C4-2B (cell line): ENCODE results near the gene TIA1.
"Not testable (repeated sequence)": the region's sequence is repeated elsewhere in the genome, so short reads cannot be mapped to it uniquely, and the experiment has no call there.

Source experiments
- H3K27ac ChIP-seq: fragments of 450-650 bp; 2 replicates; pipeline ENCODE4 v1.5.1; 2017
- CTCF ChIP-seq: fragments of 450-650 bp; conservative IDR thresholded peaks from 2 replicates; pipeline ENCODE4 v1.5.1; 2017; ENCODE audit warnings: mild to moderate bottlenecking
- ZFX ChIP-seq: fragments of 450-650 bp; IDR thresholded peaks from 2 replicates; pipeline ENCODE4 v1.6.1; 2017

Gene TIA1

DNA sequence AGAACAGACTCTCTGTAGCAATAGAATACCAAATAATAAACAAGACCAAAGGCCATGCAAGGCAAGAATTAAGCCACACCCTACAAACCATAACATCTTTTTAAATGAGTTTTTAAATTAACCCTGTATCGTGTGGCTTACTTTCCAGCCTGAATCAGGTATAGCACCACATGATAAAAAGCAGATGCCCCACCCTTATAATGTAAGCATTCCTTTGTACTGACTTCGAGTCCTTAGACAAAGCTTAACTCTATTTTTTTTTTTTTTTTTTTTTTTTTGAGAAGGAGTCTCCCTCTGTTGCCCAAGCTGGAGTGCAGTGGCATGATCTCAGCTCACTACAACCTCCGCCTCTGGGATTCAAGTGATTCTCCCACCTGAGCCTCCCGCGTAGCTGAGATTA is 55.9 kb downstream of the TIA1 start:
- TF ChIP-seq CTCF (no peak), ZFX (no peak)
- H3K27ac ChIP-seq, result no peak overlapping the region

DNA sequence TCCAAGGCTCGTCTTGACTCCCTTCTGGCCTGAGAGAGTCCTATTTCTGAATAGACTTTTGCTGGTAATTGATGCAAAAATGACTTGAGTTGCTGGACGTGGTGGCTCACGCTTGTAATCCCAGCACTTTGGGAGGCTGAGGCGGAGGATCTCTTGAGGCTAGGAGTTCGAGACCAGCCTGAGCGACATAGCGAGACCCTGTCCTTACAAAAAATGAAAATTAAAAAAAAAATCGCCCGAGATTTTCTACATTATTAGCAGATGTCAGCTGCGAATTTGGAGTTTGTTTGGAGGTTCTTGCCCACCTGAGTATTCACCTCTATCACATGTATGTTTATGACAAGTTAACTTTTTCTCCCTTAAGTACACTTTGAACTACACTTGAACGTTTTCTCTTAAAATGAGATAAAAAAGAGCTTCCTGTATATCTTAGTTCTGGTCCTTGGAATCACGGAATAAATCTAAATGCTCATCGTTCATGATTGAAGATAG is 57.1 kb downstream of the TIA1 start:
- peak overlapping the region; percentile 83 for H3K27ac ChIP-seq
- TF ChIP-seq ZFX (no peak), CTCF (no peak; the same call in 1 of the 2 replicates)

- peak within 1 kb of the TSS; percentile 83 for H3K27ac ChIP-seq
- TF ChIP-seq ZFX (peak; percentile 84), CTCF (no peak; the same call in 1 of the 2 replicates)
These were observed 57.8 kb downstream of the TIA1 start, which contains the start of gene C2orf42 for GRCh38 chr2:70190418-70191243. Gene C2orf42 (minus strand): TSS chr2:70191019. CDS start chr2:70181985, 9,034 bp downstream.

DNA sequence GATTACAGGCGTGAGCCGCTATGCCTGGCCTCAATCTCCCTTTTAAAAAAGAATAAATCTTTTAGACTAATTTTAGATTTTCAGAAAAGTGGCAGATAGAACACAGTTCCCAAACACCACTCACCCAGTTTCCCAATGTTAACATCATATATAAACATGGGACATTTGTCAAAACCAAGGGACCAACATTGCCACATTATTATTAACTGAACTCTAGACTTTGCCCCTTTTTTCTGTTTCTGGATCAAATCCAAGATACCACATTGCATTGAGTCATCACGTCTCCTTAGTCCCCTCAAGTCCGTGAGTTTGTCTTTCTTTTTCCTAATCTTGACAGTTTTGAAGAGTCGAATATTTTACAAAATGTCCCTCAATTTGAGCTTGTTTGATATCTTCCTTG is 60.0 kb downstream of the TIA1 start:
- TF ChIP-seq ZFX, result no peak

GRCh38 chr2:70187170-70187569 is 61.3 kb downstream of the TIA1 start:
- H3K27ac ChIP-seq, result not testable (repeated sequence)

More for the DNA sequence above, 60.0 kb downstream of the TIA1 start:
- H3K27ac ChIP-seq, result no peak overlapping the region

DNA sequence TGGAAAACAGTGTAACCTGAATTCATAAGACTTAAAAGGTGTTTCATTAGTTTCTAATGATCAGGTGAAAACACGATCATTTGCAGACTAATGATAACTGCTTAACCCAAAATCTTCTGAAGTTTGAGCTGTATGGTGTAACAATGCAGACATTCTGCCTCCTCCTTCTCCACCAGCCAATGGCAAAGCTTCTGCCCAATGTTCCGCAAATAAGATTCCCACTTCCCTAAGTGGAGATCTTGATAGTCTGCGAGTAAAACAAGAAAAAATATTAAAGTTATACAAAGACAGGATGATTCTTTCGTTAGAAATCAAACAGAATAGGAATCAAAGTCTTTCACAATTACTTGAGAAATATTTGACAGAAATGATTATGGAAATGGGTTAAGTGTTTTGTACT is 65.7 kb downstream of the TIA1 start:
- TF ChIP-seq ZFX (no peak), CTCF (no peak)
- no peak overlapping the region for H3K27ac ChIP-seq

- TF ChIP-seq CTCF (no peak), ZFX (no peak)
- H3K27ac ChIP-seq, result no peak overlapping the region
These were observed 67.0 kb downstream of the TIA1 start for GRCh38 chr2:70181363-70181956.

- no peak overlapping the region for H3K27ac ChIP-seq
- TF ChIP-seq CTCF (no peak), ZFX (no peak)
These were observed 74.9 kb downstream of the TIA1 start for GRCh38 chr2:70173520-70173919.

- not testable (repeated sequence) for H3K27ac ChIP-seq
These were observed 78.7 kb downstream of the TIA1 start for GRCh38 chr2:70169654-70170245.
